ENCODE results near the gene SYT8. TPM values are rescaled to one million over a fixed set of nuclear protein-coding genes. Genes with fewer than 3 reads are reported as not detected.

SYT8 gene
- polyA plus RNA-seq, 4 donors = 0.42 to 1.1 TPM; not detected in 2

- DNase-seq (ENCODE audit: low read depth in 4 of 4, low spot score in 3 of 4) = no peak
Measured at GRCh38 chr11:1854949-1855885, 20.4 kb downstream of the SYT8 start.

- DNase-seq (ENCODE audit: low read depth in 4 of 4, low spot score in 3 of 4) = no peak
Measured at GRCh38 chr11:1855886-1856265, 21.1 kb downstream of the SYT8 start.

GRCh38 chr11:1856306-1857005, 21.7 kb downstream of the SYT8 start:
- no peak for DNase-seq (ENCODE audit: low read depth in 4 of 4, low spot score in 3 of 4)

- DNase-seq (ENCODE audit: low read depth in 4 of 4, low spot score in 3 of 4) = no peak
Measured at GRCh38 chr11:1857064-1857463, 22.3 kb downstream of the SYT8 start.

- no peak for DNase-seq (ENCODE audit: low read depth in 4 of 4, low spot score in 3 of 4)
Measured at GRCh38 chr11:1858154-1858553, 23.4 kb downstream of the SYT8 start.

- DNase-seq (ENCODE audit: low read depth in 4 of 4, low spot score in 3 of 4) = no peak
Measured at GRCh38 chr11:1858576-1858975, 23.8 kb downstream of the SYT8 start.

GRCh38 chr11:1859004-1859403, 24.2 kb downstream of the SYT8 start:
- no peak for DNase-seq (ENCODE audit: low read depth in 4 of 4, low spot score in 3 of 4)

- DNase-seq (ENCODE audit: low read depth in 4 of 4, low spot score in 3 of 4) = no peak
Measured at GRCh38 chr11:1860108-1860507, 25.3 kb downstream of the SYT8 start.

GRCh38 chr11:1861435-1862411, 26.9 kb downstream of the SYT8 start:
- no peak for DNase-seq (ENCODE audit: low read depth in 4 of 4, low spot score in 3 of 4)

GRCh38 chr11:1862588-1863351, 28.0 kb downstream of the SYT8 start:
- DNase-seq (ENCODE audit: low read depth in 4 of 4, low spot score in 3 of 4) = no peak

GRCh38 chr11:1863352-1864216, 28.8 kb downstream of the SYT8 start:
- peak in 2 of 4 donors; percentile 70 to 74 for DNase-seq (ENCODE audit: low read depth in 4 of 4, low spot score in 3 of 4)

- no peak for DNase-seq (ENCODE audit: low read depth in 4 of 4, low spot score in 3 of 4)
Measured at GRCh38 chr11:1864231-1864630, 29.4 kb downstream of the SYT8 start.

- no peak for DNase-seq (ENCODE audit: low read depth in 4 of 4, low spot score in 3 of 4)
Measured at GRCh38 chr11:1864831-1865665, 30.3 kb downstream of the SYT8 start.

- DNase-seq (ENCODE audit: low read depth in 4 of 4, low spot score in 3 of 4) = no peak
Measured at GRCh38 chr11:1866226-1866625, 31.4 kb downstream of the SYT8 start.

GRCh38 chr11:1866776-1867175, 32.0 kb downstream of the SYT8 start:
- DNase-seq (ENCODE audit: low read depth in 4 of 4, low spot score in 3 of 4) = no peak

GRCh38 chr11:1867381-1867780, 32.6 kb downstream of the SYT8 start:
- no peak for DNase-seq (ENCODE audit: low read depth in 4 of 4, low spot score in 3 of 4)

- DNase-seq (ENCODE audit: low read depth in 4 of 4, low spot score in 3 of 4) = no peak
Measured at GRCh38 chr11:1868056-1868635, 33.4 kb downstream of the SYT8 start.
